NT2/D1 (cell line): ENCODE measurements around the gene PRKN.

Experiments used
- SUZ12 ChIP-seq: IDR thresholded peaks from 2 replicates; pipeline ENCODE4 v1.6.1; 2011; ENCODE audit not compliant: insufficient read length, insufficient read depth; ENCODE audit errors: extremely low read depth
- YY1 ChIP-seq: IDR thresholded peaks from 2 replicates; pipeline ENCODE4 v1.6.1; 2011; ENCODE audit not compliant: insufficient read length, insufficient read depth
- ZNF274 ChIP-seq: IDR thresholded peaks from 2 replicates; pipeline ENCODE4 v1.6.1; 2011; ENCODE audit warnings: mild to moderate bottlenecking, low read depth, low read length

GRCh38 chr6:161850562-161850961 lies 877.0 kb downstream of the PRKN start:
- no peak for TF ChIP-seq SUZ12
- TF ChIP-seq ZNF274: no peak
- TF ChIP-seq YY1: no peak
